ENCODE results near the gene TPPP2. TPM values are rescaled to one million over a fixed set of nuclear protein-coding genes. Genes with fewer than 3 reads are reported as not detected.

TPPP2 gene
- total RNA-seq, 3 donors from 2014 or later, result 0.58 to 2.3 TPM; not detected in 1

DNA sequence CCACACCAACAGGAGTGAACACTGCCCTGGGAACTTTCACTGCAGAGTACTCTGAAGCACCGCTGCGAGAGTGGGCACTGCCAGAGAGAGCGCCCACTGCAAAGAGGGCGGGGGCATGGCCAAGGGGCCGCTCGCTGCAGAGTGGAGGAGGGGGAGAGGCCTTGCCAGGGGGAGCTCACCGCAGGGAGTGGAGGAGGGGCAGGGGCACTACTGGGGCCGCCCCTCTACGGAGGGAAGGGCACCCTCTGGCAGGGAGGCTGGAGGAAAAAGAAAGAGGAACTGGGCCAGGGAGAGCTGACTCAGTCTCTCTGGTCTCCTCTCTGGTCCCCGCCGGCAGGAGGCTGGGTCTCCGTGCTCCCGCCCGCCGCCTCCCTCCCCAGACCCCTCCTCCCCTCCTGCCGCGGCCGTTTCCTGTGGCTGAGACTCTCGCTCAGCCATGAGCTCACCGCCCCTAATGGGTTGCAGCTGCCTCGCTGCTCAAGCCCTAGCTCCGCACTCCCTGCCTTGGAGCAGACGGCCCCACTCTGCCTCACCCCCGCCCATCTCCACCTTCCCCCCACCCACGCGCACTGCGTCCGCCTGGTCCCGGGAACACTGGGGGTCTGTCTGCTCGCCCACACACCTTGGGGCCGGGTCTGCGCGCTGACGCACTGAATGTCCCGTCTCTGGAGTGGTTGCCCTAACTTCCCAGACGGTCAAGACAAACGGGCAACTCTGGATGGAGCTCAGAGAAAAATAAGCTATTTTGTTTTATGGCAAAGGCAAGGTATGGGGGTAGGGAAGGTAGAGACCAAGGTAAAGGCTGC is 41.4 kb downstream of the TPPP2 start:
- Histone ChIP-seq H3K9me3 (no peaks in the 10 kb centered on the region), H3K4me1 (ENCODE audit: low read depth) (peaks cover 29% of the 10 kb centered on the region), H3K36me3 (ENCODE audit: low read depth) (no peaks in the 10 kb centered on the region), H3K4me3 (peak overlapping the region; percentile 48)
- ATAC-seq (peak; percentile 58), DNase-seq (peak; percentile 80 to 90 (median 85))
- intact Hi-C loops (cut with DNase I, micrococcal nuclease), result no loop called here
- TF ChIP-seq, protein P1, sequence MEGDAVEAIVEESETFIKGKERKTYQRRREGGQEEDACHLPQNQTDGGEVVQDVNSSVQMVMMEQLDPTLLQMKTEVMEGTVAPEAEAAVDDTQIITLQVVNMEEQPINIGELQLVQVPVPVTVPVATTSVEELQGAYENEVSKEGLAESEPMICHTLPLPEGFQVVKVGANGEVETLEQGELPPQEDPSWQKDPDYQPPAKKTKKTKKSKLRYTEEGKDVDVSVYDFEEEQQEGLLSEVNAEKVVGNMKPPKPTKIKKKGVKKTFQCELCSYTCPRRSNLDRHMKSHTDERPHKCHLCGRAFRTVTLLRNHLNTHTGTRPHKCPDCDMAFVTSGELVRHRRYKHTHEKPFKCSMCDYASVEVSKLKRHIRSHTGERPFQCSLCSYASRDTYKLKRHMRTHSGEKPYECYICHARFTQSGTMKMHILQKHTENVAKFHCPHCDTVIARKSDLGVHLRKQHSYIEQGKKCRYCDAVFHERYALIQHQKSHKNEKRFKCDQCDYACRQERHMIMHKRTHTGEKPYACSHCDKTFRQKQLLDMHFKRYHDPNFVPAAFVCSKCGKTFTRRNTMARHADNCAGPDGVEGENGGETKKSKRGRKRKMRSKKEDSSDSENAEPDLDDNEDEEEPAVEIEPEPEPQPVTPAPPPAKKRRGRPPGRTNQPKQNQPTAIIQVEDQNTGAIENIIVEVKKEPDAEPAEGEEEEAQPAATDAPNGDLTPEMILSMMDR (IDR thresholded peaks at IDR 0.05), result no peak

DNA sequence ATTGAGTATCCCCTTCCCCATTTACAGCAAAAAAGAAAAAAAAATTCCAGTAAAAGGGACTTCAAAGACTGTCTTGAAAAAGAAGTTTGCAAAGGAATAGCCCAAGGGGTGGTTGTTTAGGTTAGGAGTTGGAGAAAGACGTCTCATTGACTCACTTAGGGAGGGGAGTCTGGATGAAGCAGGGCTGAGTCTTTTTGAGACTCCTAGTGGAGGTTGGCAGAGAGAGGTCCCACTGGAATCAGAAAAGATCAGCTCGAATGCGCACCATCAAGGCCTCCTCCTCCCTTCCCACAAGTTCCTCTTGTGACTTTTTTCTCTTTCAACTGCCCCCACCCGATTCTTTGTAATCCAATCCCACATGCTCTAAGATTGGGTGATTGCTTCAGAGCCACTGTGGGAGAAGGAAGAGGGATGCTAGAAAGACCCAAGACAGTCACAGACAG is 42.0 kb downstream of the TPPP2 start:
- H3K4me1 ChIP-seq (ENCODE audit: low read depth), result peaks cover 29% of the 10 kb centered on the region
- ATAC-seq, result no peak
- intact Hi-C loops (cut with DNase I, micrococcal nuclease), result no loop called here

DNA sequence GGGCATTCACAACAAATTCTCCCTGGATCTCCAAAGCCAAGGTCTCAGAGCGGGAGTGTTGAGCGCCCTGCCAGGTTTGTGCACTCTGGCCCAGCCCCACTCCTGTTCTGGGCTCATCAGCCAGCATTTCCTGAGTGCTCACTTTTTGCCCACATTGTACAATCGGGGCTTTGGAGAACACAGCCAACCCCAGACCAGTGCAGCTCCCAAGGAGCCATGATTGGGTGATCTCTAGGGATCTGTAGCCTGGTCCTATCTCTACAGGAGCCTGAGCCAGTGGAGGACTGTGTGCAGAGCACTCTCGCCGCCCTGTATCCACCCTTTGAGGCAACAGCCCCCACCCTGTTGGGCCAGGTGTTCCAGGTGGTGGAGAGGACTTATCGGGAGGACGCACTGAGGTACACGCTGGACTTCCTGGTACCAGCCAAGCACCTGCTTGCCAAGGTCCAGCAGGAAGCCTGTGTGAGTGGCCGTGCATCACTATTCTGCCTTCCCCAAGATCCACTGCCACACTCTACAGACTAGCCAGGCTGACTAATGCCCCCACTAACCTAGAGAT is 42.8 kb downstream of the TPPP2 start:
- H3K36me3 ChIP-seq (ENCODE audit: low read depth), result no peaks in the 10 kb centered on the region
- intact Hi-C loops (cut with DNase I, micrococcal nuclease), result no loop called here
- no peaks in the 10 kb centered on the region for H3K9me3 ChIP-seq
- DNase-seq, result peak; percentile 66 to 83 (median 72)
- H3K4me1 ChIP-seq (ENCODE audit: low read depth), result peaks cover 29% of the 10 kb centered on the region
- ATAC-seq, result peak; percentile 53
- no peak overlapping the region for H3K4me3 ChIP-seq
- TF ChIP-seq, protein P1 (IDR thresholded peaks at IDR 0.05), result no peak

More for the DNA sequence above, 42.0 kb downstream of the TPPP2 start:
- TF ChIP-seq, protein P1 (IDR thresholded peaks at IDR 0.05), result no peak
- no peak overlapping the region for H3K4me3 ChIP-seq
- peak in 1 of 3 donors; percentile 25 for DNase-seq
- no peaks in the 10 kb centered on the region for H3K36me3 ChIP-seq (ENCODE audit: low read depth)
- no peaks in the 10 kb centered on the region for H3K9me3 ChIP-seq

DNA sequence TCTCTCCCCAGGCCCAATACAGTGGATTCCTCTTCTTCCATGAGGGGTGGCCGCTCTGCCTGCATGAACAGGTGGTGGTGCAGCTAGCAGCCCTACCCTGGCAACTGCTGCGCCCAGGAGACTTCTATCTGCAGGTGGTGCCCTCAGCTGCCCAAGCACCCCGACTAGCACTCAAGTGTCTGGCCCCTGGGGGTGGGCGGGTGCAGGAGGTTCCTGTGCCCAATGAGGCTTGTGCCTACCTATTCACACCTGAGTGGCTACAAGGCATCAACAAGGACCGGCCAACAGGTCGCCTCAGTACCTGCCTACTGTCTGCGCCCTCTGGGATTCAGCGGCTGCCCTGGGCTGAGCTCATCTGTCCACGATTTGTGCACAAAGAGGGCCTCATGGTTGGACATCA is 43.9 kb downstream of the TPPP2 start:
- TF ChIP-seq, protein P1 (IDR thresholded peaks at IDR 0.05), result no peak
- Histone ChIP-seq H3K4me1 (ENCODE audit: low read depth) (peaks cover 25% of the 10 kb centered on the region), H3K9me3 (no peaks in the 10 kb centered on the region), H3K36me3 (ENCODE audit: low read depth) (no peaks in the 10 kb centered on the region), H3K4me3 (no peak overlapping the region)
- intact Hi-C loops (cut with DNase I, micrococcal nuclease), result no loop called here
- ATAC-seq, result no peak
- DNase-seq, result no peak

DNA sequence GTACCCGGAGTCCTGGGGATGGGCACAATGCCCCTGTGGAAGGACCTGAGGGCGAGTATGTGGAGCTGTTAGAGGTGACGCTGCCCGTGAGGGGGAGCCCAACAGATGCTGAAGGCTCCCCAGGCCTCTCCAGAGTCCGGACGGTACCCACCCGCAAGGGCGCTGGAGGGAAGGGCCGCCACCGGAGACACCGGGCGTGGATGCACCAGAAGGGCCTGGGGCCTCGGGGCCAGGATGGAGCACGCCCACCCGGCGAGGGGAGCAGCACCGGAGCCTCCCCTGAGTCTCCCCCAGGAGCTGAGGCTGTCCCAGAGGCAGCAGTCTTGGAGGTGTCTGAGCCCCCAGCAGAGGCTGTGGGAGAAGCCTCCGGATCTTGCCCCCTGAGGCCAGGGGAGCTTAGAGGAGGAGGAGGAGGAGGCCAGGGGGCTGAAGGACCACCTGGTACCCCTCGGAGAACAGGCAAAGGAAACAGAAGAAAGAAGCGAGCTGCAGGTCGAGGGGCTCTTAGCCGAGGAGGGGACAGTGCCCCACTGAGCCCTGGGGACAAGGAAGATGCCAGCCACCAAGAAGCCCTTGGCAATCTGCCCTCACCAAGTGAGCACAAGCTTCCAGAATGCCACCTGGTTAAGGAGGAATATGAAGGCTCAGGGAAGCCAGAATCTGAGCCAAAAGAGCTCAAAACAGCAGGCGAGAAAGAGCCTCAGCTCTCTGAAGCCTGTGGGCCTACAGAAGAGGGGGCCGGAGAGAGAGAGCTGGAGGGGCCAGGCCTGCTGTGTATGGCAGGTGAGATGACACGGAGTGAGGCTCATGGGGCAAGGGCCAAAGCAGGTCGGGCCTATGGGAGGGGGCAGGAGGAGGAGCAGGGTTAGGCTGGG is 44.6 kb downstream of the TPPP2 start:
- ATAC-seq (no peak), DNase-seq (no peak)
- TF ChIP-seq, protein P1 (IDR thresholded peaks at IDR 0.05), result no peak
- Histone ChIP-seq H3K36me3 (ENCODE audit: low read depth) (no peaks in the 10 kb centered on the region), H3K4me3 (no peak overlapping the region), H3K4me1 (ENCODE audit: low read depth) (peaks cover 18% of the 10 kb centered on the region), H3K9me3 (no peaks in the 10 kb centered on the region)
- intact Hi-C loops (cut with DNase I, micrococcal nuclease), result no loop called here

Measured in mucosa of descending colon (tissue), 3 donors.